PC-3 (cell line): ENCODE results near the gene CDH10. TPM values are rescaled to one million over a fixed set of nuclear protein-coding genes. Genes with fewer than 3 reads are reported as not detected.

Experiments
- ATAC-seq: fragments of 200-7000 bp; cut with Tn5 transposase; 2 replicates; pipeline ENCODE4 v1.9.1; 2020; ENCODE audit warnings: mild to moderate bottlenecking, moderate library complexity
- BruUV-seq: library from RNA; stranded (reverse); fragments of 400-500 nt; replicated peaks from 2 replicates; lab custom pipeline; 2021; lab: Mats Ljungman, UMichigan
- CTCF ChIA-PET: fragments of 300-600 bp; sonication (Branson Sonifier 250); formaldehyde crosslinking; loops from one replicate; lab custom pipeline; 2022; ENCODE audit warnings: antibody characterized with exemption; lab: Charles Lee
- POLR2A ChIA-PET: fragments of 300-600 bp; sonication (Branson Sonifier 250); formaldehyde crosslinking; loops from one replicate; lab custom pipeline; 2022; ENCODE audit warnings: antibody characterized with exemption; ENCODE audit not compliant: unreplicated experiment; lab: Charles Lee
- DNase-seq: peaks from one replicate; pipeline ENCODE4 v3.0.0-alpha.2; 2015
- H2AFZ ChIP-seq: fragments of 300-600 bp; sonication (generic); 2 replicates; pipeline ENCODE4 v1.6.0; 2016; ENCODE audit warnings: antibody characterized with exemption, low read length
- H3F3A ChIP-seq: fragments of 300-600 bp; sonication (generic); one replicate; pipeline ENCODE4 v1.6.0; 2017; ENCODE audit warnings: antibody characterized with exemption, low read length, control low read depth, mild to moderate bottlenecking; ENCODE audit not compliant: unreplicated experiment
- H3K27ac ChIP-seq: fragments of 300-600 bp; sonication (generic); 2 replicates; pipeline ENCODE4 v1.5.1; 2016; ENCODE audit warnings: mild to moderate bottlenecking, low read length
- H3K27me3 ChIP-seq: fragments of 300-600 bp; sonication (generic); 2 replicates; pipeline ENCODE4 v1.6.1; 2016; ENCODE audit warnings: low read length, mixed read lengths
- H3K36me3 ChIP-seq: fragments of 300-600 bp; sonication (generic); 2 replicates; pipeline ENCODE4 v1.6.1; 2016; ENCODE audit warnings: low read depth, mixed run types, low read length, mixed read lengths
- H3K4me1 ChIP-seq: fragments of 300-600 bp; sonication (generic); 2 replicates; pipeline ENCODE4 v1.5.1; 2016; ENCODE audit warnings: low read length; ENCODE audit not compliant: insufficient read depth
- H3K4me2 ChIP-seq: fragments of 300-600 bp; sonication (generic); 2 replicates; pipeline ENCODE4 v1.6.0; 2016; ENCODE audit warnings: low read length
- H3K4me3 ChIP-seq: fragments of 300-600 bp; sonication (generic); 2 replicates; pipeline ENCODE4 v1.5.1; 2016; ENCODE audit warnings: mild to moderate bottlenecking, low read length, mixed read lengths
- H3K79me2 ChIP-seq: fragments of 300-600 bp; sonication (generic); 2 replicates; pipeline ENCODE4 v1.6.1; 2017; ENCODE audit warnings: low read length, mixed read lengths
- H3K9ac ChIP-seq: fragments of 300-600 bp; sonication (generic); 2 replicates; pipeline ENCODE4 v1.6.0; 2016; ENCODE audit warnings: mild to moderate bottlenecking, low read length
- H3K9me2 ChIP-seq: fragments of 300-600 bp; sonication (generic); replicated peaks from 2 replicates; pipeline ENCODE4 v1.6.1; 2016; ENCODE audit warnings: mixed run types, low read length, mixed read lengths
- H3K9me3 ChIP-seq: fragments of 300-600 bp; sonication (generic); 2 replicates; pipeline ENCODE4 v1.6.1; 2016; ENCODE audit warnings: low read length, mixed read lengths
- H4K20me1 ChIP-seq: fragments of 300-600 bp; sonication (generic); 2 replicates; pipeline ENCODE4 v1.6.1; 2016; ENCODE audit warnings: low read length, mixed read lengths
- CTCF ChIP-seq: fragments of 300-600 bp; sonication (generic); conservative IDR thresholded peaks from 2 replicates; pipeline ENCODE4 v1.5.1; 2017; ENCODE audit warnings: antibody characterized with exemption, low read depth, mild to moderate bottlenecking, low read length
- EZH2 ChIP-seq: fragments of 300-600 bp; sonication (generic); IDR thresholded peaks from one replicate; pipeline ENCODE4 v1.6.1; 2017; ENCODE audit warnings: antibody characterized with exemption, mild to moderate bottlenecking, low read length; ENCODE audit not compliant: unreplicated experiment
- EZH2phosphoT487 ChIP-seq: fragments of 300-600 bp; sonication (generic); IDR thresholded peaks from 2 replicates; pipeline ENCODE4 v1.6.1; 2018; ENCODE audit warnings: mild to moderate bottlenecking, antibody characterized with exemption, low read length, borderline replicate concordance
- intact Hi-C: fragments of 100-400 bp; cut with micrococcal nuclease; formaldehyde crosslinking; loops from 2 replicates; pipeline ENCODE4 v1.9.0; 2023
- total RNA-seq: library from RNA; depleted of rRNA; stranded (reverse); fragments of >200 nt; gene quantifications from 2 replicates; pipeline ENCODE4 v1.2.3, GENCODE V29; 2014

The CDH10 gene
- total RNA-seq, 1 experiment from 2014 or later, result not detected

- Histone ChIP-seq H3K4me1 (no peaks in the 10 kb centered on the region; the same call in 1 of the 2 replicates), H3K27me3 (no peaks in the 10 kb centered on the region), H3K36me3 (no peaks in the 10 kb centered on the region), H2AFZ (no peak overlapping the region), H4K20me1 (no peaks in the 10 kb centered on the region), H3K27ac (no peak overlapping the region), H3K9me3 (no peaks in the 10 kb centered on the region), H3K9ac (no peak overlapping the region), H3F3A (no peaks in the 10 kb centered on the region), H3K4me2 (no peak overlapping the region), H3K9me2 (no peaks in the 10 kb centered on the region), H3K79me2 (no peaks in the 10 kb centered on the region), H3K4me3 (no peak overlapping the region)
- no peak for DNase-seq
- POLR2A ChIA-PET, result no interaction called here
- no peak for TF ChIP-seq EZH2
- TF ChIP-seq CTCF, result no peak
- TF ChIP-seq EZH2phosphoT487, result no peak
- intact Hi-C loops, result loop anchor here (10.0 kb wide), 1 partner anchor 282 kb away; no protein-coding TSS in a partner anchor
- CTCF ChIA-PET, result no interaction called here
- no TSS peak for BruUV-seq
- ATAC-seq, result no peak
These were observed 2.1 kb upstream of the CDH10 start for GRCh38 chr5:24646915-24647314.

DNA sequence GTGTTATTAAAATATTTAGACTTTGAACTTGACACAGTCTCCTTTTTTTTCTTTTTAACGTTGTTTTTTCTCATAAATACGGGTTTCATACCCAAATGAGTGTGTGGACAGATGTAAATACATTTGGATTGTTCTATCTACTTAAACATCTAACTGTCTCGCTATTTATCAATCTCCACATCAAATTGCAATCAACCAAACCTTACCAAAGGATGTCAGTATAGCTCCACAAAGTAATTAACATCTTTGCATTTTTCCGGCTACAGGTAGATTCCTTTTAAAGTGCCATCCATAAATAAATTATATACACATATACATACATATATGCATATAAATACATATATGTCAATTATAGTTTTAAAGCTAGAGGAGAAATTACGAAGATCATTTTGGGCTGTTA, 705 bp upstream of the CDH10 start:
- ChIA-PET CTCF (no interaction called here), POLR2A (no interaction called here)
- Histone ChIP-seq H3K4me1 (no peaks in the 10 kb centered on the region; the same call in 1 of the 2 replicates), H3K27ac (no peak overlapping the region), H3K9ac (no peak overlapping the region), H3K9me2 (no peaks in the 10 kb centered on the region), H3K9me3 (no peaks in the 10 kb centered on the region), H3K4me3 (peak overlapping the region; percentile 54; the same call in 1 of the 2 replicates), H3K36me3 (no peaks in the 10 kb centered on the region), H4K20me1 (no peaks in the 10 kb centered on the region), H3K27me3 (no peaks in the 10 kb centered on the region), H2AFZ (peak overlapping the region; percentile 66; the same call in 1 of the 2 replicates), H3F3A (no peaks in the 10 kb centered on the region), H3K79me2 (no peaks in the 10 kb centered on the region), H3K4me2 (peak overlapping the region; percentile 75)
- intact Hi-C loops, result loop anchor here (10.0 kb wide), 1 partner anchor 281 kb away; no protein-coding TSS in a partner anchor
- ATAC-seq (no peak), DNase-seq (peak; percentile 19)
- BruUV-seq, result no TSS peak
- TF ChIP-seq EZH2phosphoT487 (no peak), CTCF (0 out of 2 replicates have a peak, but pooled peaks have one; percentile 22)

GRCh38 chr5:24643880-24644279, 898 bp downstream of the CDH10 start:
- Histone ChIP-seq H3K9me3 (no peaks in the 10 kb centered on the region), H3K4me2 (no peak overlapping the region), H3K4me3 (no peak overlapping the region), H2AFZ (no peak overlapping the region), H3K27me3 (no peaks in the 10 kb centered on the region), H3K4me1 (no peaks in the 10 kb centered on the region; the same call in 1 of the 2 replicates), H3F3A (no peaks in the 10 kb centered on the region), H3K36me3 (no peaks in the 10 kb centered on the region), H3K9me2 (no peaks in the 10 kb centered on the region), H3K79me2 (no peaks in the 10 kb centered on the region), H3K9ac (no peak overlapping the region), H3K27ac (no peak overlapping the region), H4K20me1 (no peaks in the 10 kb centered on the region)
- CTCF ChIA-PET, result interaction anchor here (0.6 to 1.4 kb wide), 2 partner anchors 109 to 824 kb away, joined by 3 read pairs; no protein-coding TSS in a partner anchor
- POLR2A ChIA-PET, result no interaction called here
- DNase-seq (no peak), ATAC-seq (no peak)
- TF ChIP-seq EZH2phosphoT487 (no peak), EZH2 (no peak), CTCF (no peak)
- BruUV-seq, result no TSS peak
- intact Hi-C loops, result loop anchor here (2.0 to 10.0 kb wide), 3 partner anchors 199 to 397 kb away; no protein-coding TSS in a partner anchor
